Measurements from ENCODE around the gene FRMD4A. TPM values are rescaled to one million over a fixed set of nuclear protein-coding genes. Genes with fewer than 3 reads are reported as not detected.

FRMD4A gene
- total RNA-seq, 1 experiment from 2014 or later: not detected

- Histone ChIP-seq H3K27ac (ENCODE audit: low read length) (no peak overlapping the region), H3K9me3 (ENCODE audit: low read length) (no peaks in the 10 kb centered on the region), H3K36me3 (ENCODE audit: insufficient read depth, low read length) (no peaks in the 10 kb centered on the region), H3K9me2 (replicated peaks; ENCODE audit: insufficient read depth, low read length) (no peaks in the 10 kb centered on the region), H4K20me1 (ENCODE audit: insufficient read depth, low read depth, low read length) (no peaks in the 10 kb centered on the region), H3K4me2 (ENCODE audit: low read depth, low read length, poor library complexity, severe bottlenecking) (no peak overlapping the region), H3K4me3 (ENCODE audit: low read length) (no peak overlapping the region), H3K4me1 (ENCODE audit: low read length) (no peaks in the 10 kb centered on the region), H2AFZ (ENCODE audit: low read length) (no peak overlapping the region), H3K27me3 (ENCODE audit: low read length) (no peaks in the 10 kb centered on the region), H3K9ac (ENCODE audit: low read length) (no peak overlapping the region), H3K79me2 (ENCODE audit: low read length) (no peaks in the 10 kb centered on the region)
- no peak for DNase-seq
Observed at GRCh38 chr10:14271621-14272020, 59.1 kb downstream of the FRMD4A start.

GRCh38 chr10:14270370-14270769 is 60.4 kb downstream of the FRMD4A start:
- Histone ChIP-seq H3K79me2 (ENCODE audit: low read length) (no peaks in the 10 kb centered on the region), H3K4me3 (ENCODE audit: low read length) (no peak overlapping the region), H3K27me3 (ENCODE audit: low read length) (no peaks in the 10 kb centered on the region), H3K4me2 (ENCODE audit: low read depth, low read length, poor library complexity, severe bottlenecking) (no peak overlapping the region), H3K36me3 (ENCODE audit: insufficient read depth, low read length) (no peaks in the 10 kb centered on the region), H3K9me2 (replicated peaks; ENCODE audit: insufficient read depth, low read length) (no peaks in the 10 kb centered on the region), H3K9ac (ENCODE audit: low read length) (no peak overlapping the region), H2AFZ (ENCODE audit: low read length) (no peak overlapping the region), H3K4me1 (ENCODE audit: low read length) (no peaks in the 10 kb centered on the region), H3K9me3 (ENCODE audit: low read length) (no peaks in the 10 kb centered on the region), H4K20me1 (ENCODE audit: insufficient read depth, low read depth, low read length) (no peaks in the 10 kb centered on the region), H3K27ac (ENCODE audit: low read length) (no peak overlapping the region)
- no peak for DNase-seq

- Histone ChIP-seq H2AFZ (ENCODE audit: low read length) (no peak overlapping the region), H3K9ac (ENCODE audit: low read length) (no peak overlapping the region), H4K20me1 (ENCODE audit: insufficient read depth, low read depth, low read length) (no peaks in the 10 kb centered on the region), H3K79me2 (ENCODE audit: low read length) (no peaks in the 10 kb centered on the region), H3K9me2 (replicated peaks; ENCODE audit: insufficient read depth, low read length) (no peaks in the 10 kb centered on the region), H3K4me3 (ENCODE audit: low read length) (no peak overlapping the region), H3K4me2 (ENCODE audit: low read depth, low read length, poor library complexity, severe bottlenecking) (no peak overlapping the region), H3K4me1 (ENCODE audit: low read length) (no peaks in the 10 kb centered on the region), H3K36me3 (ENCODE audit: insufficient read depth, low read length) (no peaks in the 10 kb centered on the region), H3K27me3 (ENCODE audit: low read length) (no peaks in the 10 kb centered on the region), H3K27ac (ENCODE audit: low read length) (no peak overlapping the region), H3K9me3 (ENCODE audit: low read length) (no peaks in the 10 kb centered on the region)
- no peak for DNase-seq
Observed at GRCh38 chr10:14265709-14266108, 65.0 kb downstream of the FRMD4A start.

GRCh38 chr10:14262836-14263425 is 67.8 kb downstream of the FRMD4A start:
- H3K36me3 ChIP-seq (ENCODE audit: insufficient read depth, low read length): no peaks in the 10 kb centered on the region
- no peak overlapping the region for H2AFZ ChIP-seq (ENCODE audit: low read length)
- H3K27me3 ChIP-seq (ENCODE audit: low read length): no peaks in the 10 kb centered on the region
- no peaks in the 10 kb centered on the region for H3K9me3 ChIP-seq (ENCODE audit: low read length)
- H3K9me2 ChIP-seq (replicated peaks; ENCODE audit: insufficient read depth, low read length): no peaks in the 10 kb centered on the region
- H3K27ac ChIP-seq (ENCODE audit: low read length): no peak overlapping the region
- no peaks in the 10 kb centered on the region for H3K4me1 ChIP-seq (ENCODE audit: low read length)
- H3K4me2 ChIP-seq (ENCODE audit: low read depth, low read length, poor library complexity, severe bottlenecking): no peak overlapping the region
- H3K9ac ChIP-seq (ENCODE audit: low read length): no peak overlapping the region
- no peak overlapping the region for H3K4me3 ChIP-seq (ENCODE audit: low read length)
- no peaks in the 10 kb centered on the region for H3K79me2 ChIP-seq (ENCODE audit: low read length)
- no peaks in the 10 kb centered on the region for H4K20me1 ChIP-seq (ENCODE audit: insufficient read depth, low read depth, low read length)
- DNase-seq: no peak

GRCh38 chr10:14261336-14261735 is 69.4 kb downstream of the FRMD4A start:
- Histone ChIP-seq H3K4me1 (ENCODE audit: low read length) (no peaks in the 10 kb centered on the region), H4K20me1 (ENCODE audit: insufficient read depth, low read depth, low read length) (no peaks in the 10 kb centered on the region), H2AFZ (ENCODE audit: low read length) (no peak overlapping the region), H3K4me2 (ENCODE audit: low read depth, low read length, poor library complexity, severe bottlenecking) (no peak overlapping the region), H3K36me3 (ENCODE audit: insufficient read depth, low read length) (no peaks in the 10 kb centered on the region), H3K9me2 (replicated peaks; ENCODE audit: insufficient read depth, low read length) (no peaks in the 10 kb centered on the region), H3K4me3 (ENCODE audit: low read length) (no peak overlapping the region), H3K9me3 (ENCODE audit: low read length) (no peaks in the 10 kb centered on the region), H3K79me2 (ENCODE audit: low read length) (no peaks in the 10 kb centered on the region), H3K27me3 (ENCODE audit: low read length) (no peaks in the 10 kb centered on the region), H3K9ac (ENCODE audit: low read length) (no peak overlapping the region), H3K27ac (ENCODE audit: low read length) (no peak overlapping the region)
- DNase-seq: no peak

GRCh38 chr10:14259696-14260566 is 70.8 kb downstream of the FRMD4A start:
- H3K4me1 ChIP-seq (ENCODE audit: low read length): no peaks in the 10 kb centered on the region
- no peaks in the 10 kb centered on the region for H3K36me3 ChIP-seq (ENCODE audit: insufficient read depth, low read length)
- no peak overlapping the region for H2AFZ ChIP-seq (ENCODE audit: low read length)
- H3K9me2 ChIP-seq (replicated peaks; ENCODE audit: insufficient read depth, low read length): no peaks in the 10 kb centered on the region
- H4K20me1 ChIP-seq (ENCODE audit: insufficient read depth, low read depth, low read length): no peaks in the 10 kb centered on the region
- DNase-seq: no peak
- no peaks in the 10 kb centered on the region for H3K27me3 ChIP-seq (ENCODE audit: low read length)
- no peaks in the 10 kb centered on the region for H3K9me3 ChIP-seq (ENCODE audit: low read length)
- no peak overlapping the region for H3K4me2 ChIP-seq (ENCODE audit: low read depth, low read length, poor library complexity, severe bottlenecking)
- no peak overlapping the region for H3K9ac ChIP-seq (ENCODE audit: low read length)
- H3K27ac ChIP-seq (ENCODE audit: low read length): no peak overlapping the region
- H3K79me2 ChIP-seq (ENCODE audit: low read length): no peaks in the 10 kb centered on the region
- no peak overlapping the region for H3K4me3 ChIP-seq (ENCODE audit: low read length)

- DNase-seq: no peak
- no peaks in the 10 kb centered on the region for H3K79me2 ChIP-seq (ENCODE audit: low read length)
- no peak overlapping the region for H3K4me2 ChIP-seq (ENCODE audit: low read depth, low read length, poor library complexity, severe bottlenecking)
Observed at GRCh38 chr10:14254368-14254767, 76.4 kb downstream of the FRMD4A start.

GRCh38 chr10:14253711-14254110 is 77.0 kb downstream of the FRMD4A start:
- Histone ChIP-seq H3K79me2 (ENCODE audit: low read length) (no peaks in the 10 kb centered on the region), H4K20me1 (ENCODE audit: insufficient read depth, low read depth, low read length) (no peaks in the 10 kb centered on the region), H3K4me1 (ENCODE audit: low read length) (no peaks in the 10 kb centered on the region), H3K9me3 (ENCODE audit: low read length) (no peaks in the 10 kb centered on the region), H3K9ac (ENCODE audit: low read length) (no peak overlapping the region), H3K4me3 (ENCODE audit: low read length) (no peak overlapping the region), H3K27ac (ENCODE audit: low read length) (no peak overlapping the region), H3K9me2 (replicated peaks; ENCODE audit: insufficient read depth, low read length) (no peaks in the 10 kb centered on the region), H3K4me2 (ENCODE audit: low read depth, low read length, poor library complexity, severe bottlenecking) (no peak overlapping the region), H3K36me3 (ENCODE audit: insufficient read depth, low read length) (no peaks in the 10 kb centered on the region), H2AFZ (ENCODE audit: low read length) (no peak overlapping the region), H3K27me3 (ENCODE audit: low read length) (no peaks in the 10 kb centered on the region)
- DNase-seq: no peak

More at GRCh38 chr10:14254368-14254767, 76.4 kb downstream of the FRMD4A start:
- no peak overlapping the region for H3K27ac ChIP-seq (ENCODE audit: low read length)
- H3K4me1 ChIP-seq (ENCODE audit: low read length): no peaks in the 10 kb centered on the region
- no peak overlapping the region for H3K9ac ChIP-seq (ENCODE audit: low read length)
- no peaks in the 10 kb centered on the region for H3K27me3 ChIP-seq (ENCODE audit: low read length)
- no peaks in the 10 kb centered on the region for H3K36me3 ChIP-seq (ENCODE audit: insufficient read depth, low read length)
- H4K20me1 ChIP-seq (ENCODE audit: insufficient read depth, low read depth, low read length): no peaks in the 10 kb centered on the region
- no peaks in the 10 kb centered on the region for H3K9me3 ChIP-seq (ENCODE audit: low read length)
- no peak overlapping the region for H2AFZ ChIP-seq (ENCODE audit: low read length)
- no peak overlapping the region for H3K4me3 ChIP-seq (ENCODE audit: low read length)
- H3K9me2 ChIP-seq (replicated peaks; ENCODE audit: insufficient read depth, low read length): no peaks in the 10 kb centered on the region

All from Karpas-422 (cell line).